GM12878 (cell line): ENCODE measurements around the gene PAPOLG. TPM values are rescaled to one million over a fixed set of nuclear protein-coding genes. Genes with fewer than 3 reads are reported as not detected.
A peak's percentile ranks its signal among the peaks of the same experiment; 100 is the strongest.

ENCODE experiments used
- ATAC-seq: fragments of 200-7000 bp; cut with Tn5 transposase; 3 replicates; pipeline ENCODE4 v1.9.1; 2020; ENCODE audit warnings: mild to moderate bottlenecking, moderate library complexity
- BruUV-seq: library from RNA; stranded (reverse); fragments of 400-500 nt; replicated peaks from 2 replicates; lab custom pipeline; 2021; lab: Mats Ljungman, UMichigan
- CTCF ChIA-PET: fragments of 300-600 bp; sonication (Branson Sonifier 250); formaldehyde crosslinking; extraction: SDS; loops from one replicate; lab custom pipeline; 2021; ENCODE audit warnings: inconsistent platforms; lab: Yijun Ruan, JAX
- POLR2A ChIA-PET: fragments of 350-600 bp; formaldehyde crosslinking; extraction: SDS; loops from one replicate; lab custom pipeline; 2021; ENCODE audit warnings: inconsistent platforms; lab: Charles Lee
- RAD21 ChIA-PET: fragments of 300-600 bp; sonication (Branson Sonifier 250); formaldehyde crosslinking; loops from one replicate; lab custom pipeline; 2023; ENCODE audit warnings: antibody characterized with exemption; ENCODE audit not compliant: unreplicated experiment; lab: Charles Lee
- SMC1A ChIA-PET: fragments of 300-600 bp; sonication (Branson Sonifier 250); formaldehyde crosslinking; loops from one replicate; lab custom pipeline; 2023; ENCODE audit not compliant: unreplicated experiment, uncharacterized antibody; lab: Charles Lee
- DNase-seq: peaks from one replicate; pipeline ENCODE4 v3.0.0-alpha.2; 2011; ENCODE audit warnings: low read depth, low spot score
- FAIRE-seq: peaks from 3 replicates; lab custom pipeline; 2011; peaks lifted over from hg19 to GRCh38; lab: Jason Lieb, UNC
- H2AFZ ChIP-seq: 2 replicates; pipeline ENCODE4 v1.6.0; 2011; ENCODE audit warnings: low read depth, low read length, control low read depth; ENCODE audit not compliant: control insufficient read depth
- H3K27ac ChIP-seq: 2 replicates; pipeline ENCODE4 v1.5.1; 2011; ENCODE audit warnings: control low read depth; ENCODE audit not compliant: control insufficient read depth, insufficient read depth
- H3K27me3 ChIP-seq, 2 experiments: replicated peaks in 1 of 2; 2 replicates each; pipeline versions ENCODE4 v1.6.0 to v1.6.1; 2011; ENCODE audit warnings: low read length in 1 of 2; ENCODE audit not compliant: control insufficient read depth in 2 of 2, insufficient read depth in 2 of 2
- H3K36me3 ChIP-seq, 2 experiments: 2 replicates each; pipeline ENCODE4 v1.5.1; 2011; ENCODE audit warnings: low read length in 1 of 2; ENCODE audit not compliant: control insufficient read depth in 2 of 2, insufficient read depth in 2 of 2
- H3K4me1 ChIP-seq: 2 replicates; pipeline ENCODE4 v1.6.1; 2011; ENCODE audit warnings: mild to moderate bottlenecking, low read length, moderate library complexity, mixed read lengths; ENCODE audit not compliant: control insufficient read depth, insufficient read depth
- H3K4me2 ChIP-seq: 2 replicates; pipeline ENCODE4 v1.6.0; 2011; ENCODE audit warnings: control low read depth; ENCODE audit not compliant: control insufficient read depth, insufficient read depth
- H3K4me3 ChIP-seq: fragments of 200-600 bp; sonication (generic); 2 replicates; pipeline ENCODE4 v1.5.1; 2016
- H3K79me2 ChIP-seq: 2 replicates; pipeline ENCODE4 v1.6.0; 2011; ENCODE audit warnings: low read length; ENCODE audit not compliant: control insufficient read depth, insufficient read depth
- H3K9ac ChIP-seq: 2 replicates; pipeline ENCODE4 v1.8.0; 2011; ENCODE audit warnings: low read length, control low read depth, mixed read lengths; ENCODE audit not compliant: control insufficient read depth, insufficient read depth
- H3K9me3 ChIP-seq: replicated peaks from 3 replicates; pipeline ENCODE4 v1.5.1; 2011; ENCODE audit warnings: mild to moderate bottlenecking, low read length; ENCODE audit not compliant: control insufficient read depth, insufficient read depth
- H4K20me1 ChIP-seq: 2 replicates; pipeline ENCODE4 v1.6.0; 2011; ENCODE audit not compliant: control insufficient read depth, insufficient read depth
- GABPA ChIP-seq: IDR thresholded peaks from 2 replicates; pipeline ENCODE4 v1.6.1; 2014; ENCODE audit warnings: antibody characterized with exemption, low read depth, mild to moderate bottlenecking, inconsistent platforms
- JUNB ChIP-seq: IDR thresholded peaks from 2 replicates; pipeline ENCODE4 v1.6.1; 2016; ENCODE audit warnings: antibody characterized with exemption, mild to moderate bottlenecking
- NFYA ChIP-seq: IDR thresholded peaks from 2 replicates; pipeline ENCODE4 v1.6.1; 2011; ENCODE audit warnings: low read depth, mild to moderate bottlenecking, low read length, improper control_type of control experiment, borderline replicate concordance
- SP1 ChIP-seq: IDR thresholded peaks from one replicate; pipeline ENCODE4 v1.6.1; 2011; ENCODE audit warnings: low read depth, low read length
- SPI1 ChIP-seq: IDR thresholded peaks from 2 replicates; pipeline ENCODE4 v1.6.1; 2011; ENCODE audit warnings: low read depth, mild to moderate bottlenecking, low read length, moderate library complexity, borderline replicate concordance; ENCODE audit not compliant: insufficient read depth
- WGBS: methylation state at CpG from one replicate; pipeline ENCODE4 v1.1.6; 2016; ENCODE audit warnings: low lambda C conversion rate; ENCODE audit not compliant: insufficient replicate concordance, insufficient coverage; ENCODE audit errors: missing lambda C conversion rate; 5-methylcytosine and 5-hydroxymethylcytosine counted together
- in situ Hi-C: fragments of 300-500 bp; cut with MboI; formaldehyde crosslinking; loops from 9 replicates; pipeline ENCODE4 v1.14.3; 2018; ENCODE audit warnings: mixed read lengths
- intact Hi-C: fragments of 100-400 bp; cut with micrococcal nuclease; formaldehyde crosslinking; loops from one replicate; pipeline ENCODE4 v1.14.2; 2022; ENCODE audit not compliant: unreplicated experiment
- polyA plus RNA-seq, 11 experiments: library from polyadenylated mRNA; depleted of rRNA in 4 of 11; unstranded in 6 of 11; stranded (reverse) in 5 of 11; fragments of >200 nt; fragmentation: Nextera tagmentation in 4 of 11; fragmentation: Illumina TruSeq in 1 of 11; extraction: Ambion mirVana in 4 of 11; extraction: Trizol in 1 of 11; gene quantifications; 1 replicate in 1 of 11; 2 replicates in 10 of 11; pipeline versions ENCODE4 v1.2.1 to v1.2.3, GENCODE V29; 2011 to 2016; ENCODE audit warnings: inconsistent platforms in 2 of 11, missing spikeins in 2 of 11, low read depth in 1 of 11
- total RNA-seq, 4 experiments: library from RNA; depleted of rRNA in 3 of 4; stranded (reverse); fragments of >200 nt in 3 of 4; fragmentation: Illumina TruSeq in 1 of 4; extraction: Trizol in 1 of 4; gene quantifications; 2 replicates each; pipeline versions ENCODE4 v1.2.1 to v1.2.3, GENCODE V29; 2013 to 2021
- TF ChIP-seq, protein P1 (sequence below): fragments of 450-650 bp; IDR thresholded peaks from 2 replicates; pipeline ENCODE4 v1.6.1; 2017; ENCODE audit warnings: mild to moderate bottlenecking, low read depth, inconsistent platforms; ENCODE audit not compliant: poor library complexity, severe bottlenecking
- TF ChIP-seq, protein P2 (sequence below): fragments of 150-350 bp; IDR thresholded peaks from 2 replicates; pipeline ENCODE4 v1.6.1; 2014; ENCODE audit warnings: mild to moderate bottlenecking, low read depth, low read length

PAPOLG gene
- total and polyA plus RNA-seq, 10 of the 15 experiments (the other 5 are each of a cell fraction or from before 2014, with no cell fraction given) = 4.2 to 15.8 (median 10.7) TPM

GRCh38 chr2:60836491-60836890 is 80.4 kb downstream of the PAPOLG start:
- H2AFZ ChIP-seq = no peak overlapping the region
- in situ Hi-C loops = no loop called here

More at GRCh38 chr2:60836491-60836890, 80.4 kb downstream of the PAPOLG start:
- ChIA-PET SMC1A (interaction anchor here (0.8 to 6.7 kb wide), 12 partner anchors 8 to 161 kb away, joined by 3 to 112 read pairs (median 4); partner anchors contain the start of gene REL), RAD21 (interaction anchor here (1.2 to 5.5 kb wide), 5 partner anchors 18 to 129 kb away, joined by 3 to 78 read pairs (median 16); partner anchors contain the start of gene REL), POLR2A (interaction anchor here (0.8 to 4.3 kb wide), 5 partner anchors 8 to 46 kb away, joined by 4 to 38 read pairs (median 5); partner anchors contain the start of gene REL), CTCF (interaction anchor here (1.3 to 2.8 kb wide), 3 partner anchors 19 to 31 kb away, joined by 4 to 14 read pairs (median 4); no protein-coding TSS in a partner anchor)
- Histone ChIP-seq H3K36me3 (no peaks in the 10 kb centered on the region), H3K4me1 (peaks cover 89% of the 10 kb centered on the region), H3K79me2 (no peaks in the 10 kb centered on the region), H3K9ac (no peak overlapping the region), H3K27me3 (no peaks in the 10 kb centered on the region), H3K9me3 (no peaks in the 10 kb centered on the region), H3K4me2 (peak overlapping the region; percentile 65), H3K4me3 (peak overlapping the region; percentile 39; the same call in 1 of the 2 replicates), H4K20me1 (no peaks in the 10 kb centered on the region)
- FAIRE-seq (no peak), DNase-seq (no peak)
- intact Hi-C loops = no loop called here
- WGBS = 59% methylated on average over 3 of the region's 3 CpGs
- no peak for TF ChIP-seq GABPA
- no peak for TF ChIP-seq NFYA
- TF ChIP-seq, protein P1, sequence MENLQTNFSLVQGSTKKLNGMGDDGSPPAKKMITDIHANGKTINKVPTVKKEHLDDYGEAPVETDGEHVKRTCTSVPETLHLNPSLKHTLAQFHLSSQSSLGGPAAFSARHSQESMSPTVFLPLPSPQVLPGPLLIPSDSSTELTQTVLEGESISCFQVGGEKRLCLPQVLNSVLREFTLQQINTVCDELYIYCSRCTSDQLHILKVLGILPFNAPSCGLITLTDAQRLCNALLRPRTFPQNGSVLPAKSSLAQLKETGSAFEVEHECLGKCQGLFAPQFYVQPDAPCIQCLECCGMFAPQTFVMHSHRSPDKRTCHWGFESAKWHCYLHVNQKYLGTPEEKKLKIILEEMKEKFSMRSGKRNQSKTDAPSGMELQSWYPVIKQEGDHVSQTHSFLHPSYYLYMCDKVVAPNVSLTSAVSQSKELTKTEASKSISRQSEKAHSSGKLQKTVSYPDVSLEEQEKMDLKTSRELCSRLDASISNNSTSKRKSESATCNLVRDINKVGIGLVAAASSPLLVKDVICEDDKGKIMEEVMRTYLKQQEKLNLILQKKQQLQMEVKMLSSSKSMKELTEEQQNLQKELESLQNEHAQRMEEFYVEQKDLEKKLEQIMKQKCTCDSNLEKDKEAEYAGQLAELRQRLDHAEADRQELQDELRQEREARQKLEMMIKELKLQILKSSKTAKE = no peak
- TF ChIP-seq, protein P2, sequence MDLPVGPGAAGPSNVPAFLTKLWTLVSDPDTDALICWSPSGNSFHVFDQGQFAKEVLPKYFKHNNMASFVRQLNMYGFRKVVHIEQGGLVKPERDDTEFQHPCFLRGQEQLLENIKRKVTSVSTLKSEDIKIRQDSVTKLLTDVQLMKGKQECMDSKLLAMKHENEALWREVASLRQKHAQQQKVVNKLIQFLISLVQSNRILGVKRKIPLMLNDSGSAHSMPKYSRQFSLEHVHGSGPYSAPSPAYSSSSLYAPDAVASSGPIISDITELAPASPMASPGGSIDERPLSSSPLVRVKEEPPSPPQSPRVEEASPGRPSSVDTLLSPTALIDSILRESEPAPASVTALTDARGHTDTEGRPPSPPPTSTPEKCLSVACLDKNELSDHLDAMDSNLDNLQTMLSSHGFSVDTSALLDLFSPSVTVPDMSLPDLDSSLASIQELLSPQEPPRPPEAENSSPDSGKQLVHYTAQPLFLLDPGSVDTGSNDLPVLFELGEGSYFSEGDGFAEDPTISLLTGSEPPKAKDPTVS = no peak
- no peak for TF ChIP-seq SPI1
- no peak for TF ChIP-seq SP1
- TF ChIP-seq JUNB = no peak
- TF ChIP-seq, all 136 proteins: peak for 0
- no TSS peak for BruUV-seq
- ATAC-seq = no peak
- H3K27ac ChIP-seq = peak overlapping the region; percentile 74
